ENCODE results near the gene ZFP36L2.

Gene ZFP36L2

GRCh38 chr2:43246641-43247040 is 20.2 kb upstream of the ZFP36L2 start:
- DNase-seq = no peak

DNA sequence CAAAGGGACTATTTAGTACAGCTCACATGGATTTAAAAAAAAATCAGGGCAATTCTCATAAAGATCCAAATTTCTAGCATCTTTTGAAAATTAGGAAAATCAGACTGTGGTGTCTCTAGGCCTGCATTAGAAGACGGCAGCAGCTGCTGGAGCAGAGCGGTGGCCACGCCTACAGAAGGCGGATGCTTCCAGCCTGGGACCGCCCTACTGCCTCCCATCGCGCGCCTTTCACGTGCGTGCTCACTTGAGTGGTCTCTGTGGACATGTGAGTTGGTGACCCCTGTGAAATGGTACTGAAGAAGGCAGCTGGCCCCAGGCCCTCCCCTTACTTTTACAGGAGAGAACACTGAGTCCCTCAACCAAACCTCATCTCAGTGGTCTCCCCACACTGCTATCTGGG is 15.2 kb upstream of the ZFP36L2 start:
- no peak for DNase-seq

DNA sequence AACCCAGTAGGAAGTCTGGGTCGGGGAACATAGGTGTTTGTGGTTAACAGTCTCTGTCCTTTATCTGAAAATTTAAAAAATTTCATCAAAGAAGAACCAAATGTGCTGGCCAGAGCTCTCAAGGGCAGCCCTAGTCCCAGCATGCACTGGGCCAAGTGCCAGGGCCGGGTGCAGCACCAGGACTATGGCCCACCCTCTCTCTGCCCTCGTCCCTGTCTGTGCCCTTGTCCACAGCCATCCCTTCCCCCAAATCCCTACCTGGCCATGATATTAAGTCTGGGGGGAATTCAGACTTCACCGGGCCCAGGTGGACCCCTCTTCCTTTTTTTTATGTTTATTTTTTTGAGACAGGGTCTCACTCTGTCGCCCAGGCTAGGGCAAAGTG is 14.4 kb upstream of the ZFP36L2 start:
- no peak for DNase-seq

DNA sequence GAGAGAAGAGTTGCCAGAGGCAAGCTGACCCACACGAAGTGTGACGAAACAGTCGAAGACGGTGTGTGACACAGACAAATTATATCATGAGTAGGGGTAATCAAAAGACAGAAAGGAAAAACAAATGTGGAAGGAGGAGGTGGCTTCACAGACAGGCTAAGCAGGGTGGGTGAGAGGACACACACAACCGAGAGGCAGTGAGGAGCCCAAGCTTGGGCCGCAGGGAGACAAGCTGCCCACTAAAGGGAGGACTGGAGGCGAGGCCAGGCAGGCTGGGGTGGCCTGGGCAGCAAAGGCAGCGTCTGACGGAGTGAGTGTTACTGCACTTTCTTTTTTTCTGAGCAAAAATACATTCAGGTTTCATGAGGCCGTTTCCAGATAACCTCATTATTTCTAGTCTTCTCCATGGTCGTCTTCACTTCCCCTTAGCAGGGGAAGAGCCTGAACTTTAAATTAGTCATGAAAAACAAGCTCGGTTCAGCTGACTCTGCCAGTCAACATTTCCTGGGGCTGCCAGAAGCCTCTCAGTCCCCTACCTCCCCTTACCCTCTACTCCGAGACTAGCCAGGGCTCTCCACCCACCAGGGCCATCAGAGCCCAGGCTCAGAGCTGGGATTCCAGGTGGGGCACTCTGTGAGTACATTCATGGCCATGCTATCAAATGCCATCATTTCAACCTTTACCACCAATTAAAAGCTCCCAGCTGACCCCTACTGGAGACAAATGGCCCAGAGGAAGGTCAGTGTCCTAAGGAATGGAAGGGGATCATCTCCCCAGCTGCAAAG is 13.8 kb upstream of the ZFP36L2 start:
- no peak for DNase-seq

GRCh38 chr2:43238813-43239212 is 12.4 kb upstream of the ZFP36L2 start:
- DNase-seq = no peak

GRCh38 chr2:43238176-43238575 is 11.8 kb upstream of the ZFP36L2 start:
- DNase-seq = no peak

GRCh38 chr2:43233218-43234212 is 7.1 kb upstream of the ZFP36L2 start:
- no peak for DNase-seq

DNA sequence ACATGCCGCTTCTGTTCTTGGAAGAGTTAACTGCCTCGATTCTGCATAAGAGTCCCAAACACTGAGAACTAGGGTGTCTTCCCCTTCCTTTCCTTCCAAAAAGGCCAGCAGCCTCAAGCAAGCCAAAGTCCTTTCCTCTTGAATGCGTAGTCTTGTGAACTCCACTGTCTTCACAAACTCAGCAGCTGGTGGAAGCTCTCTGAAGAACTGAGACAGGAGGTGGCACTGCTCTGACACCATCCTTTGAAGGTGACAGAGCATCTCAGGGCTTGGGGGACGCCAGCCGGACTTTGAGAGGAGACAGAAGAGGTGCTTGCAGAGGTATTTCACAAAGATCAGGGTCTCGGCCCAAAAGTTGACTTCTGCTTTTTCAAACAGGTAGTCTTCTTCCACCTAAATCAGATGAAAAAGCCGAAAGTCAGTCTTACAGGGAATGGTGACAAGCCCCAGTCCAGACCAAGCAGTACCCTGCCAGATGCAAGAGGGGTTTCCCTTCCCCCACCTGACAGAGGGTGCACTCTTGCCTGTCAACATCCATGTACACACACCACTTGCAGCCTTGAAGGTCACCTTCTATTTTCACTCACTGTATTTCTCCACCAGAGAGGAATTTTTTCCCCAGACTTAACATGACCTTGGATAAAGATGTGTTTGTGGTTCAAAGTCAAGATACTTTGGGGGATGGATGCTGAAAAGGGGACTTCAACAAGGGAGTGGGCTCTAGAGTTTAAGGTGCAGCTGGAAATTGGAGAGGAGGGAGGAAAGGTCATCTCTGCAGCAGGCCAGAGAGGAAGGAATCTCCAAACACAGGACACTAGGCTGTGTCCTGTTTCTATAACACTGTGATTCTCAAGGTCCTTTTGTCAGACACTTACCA is 4.8 kb upstream of the ZFP36L2 start:
- DNase-seq = no peak

DNA sequence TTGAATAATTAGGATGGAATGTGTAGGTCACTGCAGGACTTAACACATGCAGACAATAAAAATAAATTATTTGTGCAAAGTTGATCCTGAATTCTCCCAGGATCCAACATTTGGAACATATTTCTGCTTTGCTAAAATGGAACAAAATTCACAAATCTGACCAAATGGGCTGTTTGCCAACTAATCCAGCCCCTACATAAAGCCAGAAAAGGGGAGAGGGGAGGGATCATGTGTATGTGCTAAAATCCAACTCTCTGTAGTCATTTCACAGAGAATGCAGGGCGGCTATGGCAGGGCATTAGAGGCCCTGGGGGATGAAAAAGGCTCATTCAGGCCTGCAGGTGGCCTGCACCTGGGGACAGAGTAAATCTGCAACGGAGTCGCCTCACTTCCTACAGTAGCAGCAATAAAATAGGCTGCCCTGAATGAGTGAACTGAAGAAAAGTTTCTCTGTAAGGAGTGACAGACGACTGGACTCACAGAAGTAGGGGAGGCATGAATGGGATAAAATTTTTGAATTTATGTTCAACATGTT is 4.0 kb upstream of the ZFP36L2 start:
- no peak for DNase-seq

DNA sequence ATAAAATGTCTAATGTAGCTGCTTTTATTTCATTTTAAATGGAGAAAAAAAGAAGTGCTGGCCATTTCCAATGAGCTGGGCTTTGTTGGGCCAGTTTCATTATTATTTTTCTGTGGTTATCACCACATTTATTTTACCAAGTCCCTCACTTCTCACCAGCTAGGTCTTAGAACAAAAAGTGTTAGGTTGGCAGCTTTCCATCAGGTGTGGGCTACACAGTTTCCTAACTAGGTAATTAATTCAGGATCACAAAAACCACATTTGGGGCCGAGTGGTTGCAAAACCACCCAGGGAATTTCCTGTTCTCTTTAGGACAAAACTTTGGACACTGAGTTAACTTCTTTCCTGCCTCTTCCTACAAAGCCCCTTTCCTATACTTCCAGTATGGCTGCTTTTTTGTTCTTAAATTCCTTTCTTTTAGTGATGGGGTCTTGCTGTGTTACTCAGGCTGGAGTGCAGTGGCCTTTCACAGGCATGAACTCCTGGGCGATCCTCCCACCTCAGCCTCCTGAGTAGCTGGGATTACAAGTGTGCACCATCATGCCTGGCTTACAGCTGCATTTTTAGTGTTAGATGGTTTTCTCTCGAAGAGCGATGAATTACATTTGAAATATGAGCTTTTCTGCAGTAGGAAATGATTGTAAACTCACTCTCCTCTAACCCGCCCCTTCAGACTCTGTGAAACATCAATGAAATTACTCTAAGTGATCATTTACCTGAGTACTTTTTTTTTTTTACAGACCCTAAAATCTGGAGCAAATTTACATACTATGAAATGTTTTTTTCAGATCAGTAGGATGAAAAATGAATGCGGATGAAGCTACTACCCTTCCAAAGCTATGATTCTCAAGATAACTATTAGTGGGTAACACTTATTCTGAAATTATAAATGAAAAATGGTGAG is 2.6 kb upstream of the ZFP36L2 start:
- peak; percentile 48 for DNase-seq

DNA sequence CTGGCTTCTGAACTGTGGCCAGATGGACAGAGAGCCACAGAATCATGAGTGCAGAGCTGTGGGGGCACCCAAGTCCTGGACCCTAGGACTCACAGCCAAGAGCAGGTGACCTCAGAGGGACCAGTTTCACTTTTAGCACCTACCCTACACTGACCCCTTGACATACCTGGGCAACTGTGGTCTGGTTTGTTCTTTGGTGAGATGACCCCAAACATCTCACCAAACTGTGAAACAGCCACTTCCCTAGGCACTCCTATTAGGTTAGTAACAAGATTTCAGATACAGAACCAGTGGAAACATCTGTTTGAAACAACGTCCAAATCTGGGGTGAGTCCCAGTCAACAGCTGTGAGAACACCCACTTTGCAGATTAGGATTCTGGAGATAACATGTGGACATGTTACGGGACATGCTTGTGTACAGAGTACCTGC is 1.9 kb upstream of the ZFP36L2 start:
- no peak for DNase-seq

DNA sequence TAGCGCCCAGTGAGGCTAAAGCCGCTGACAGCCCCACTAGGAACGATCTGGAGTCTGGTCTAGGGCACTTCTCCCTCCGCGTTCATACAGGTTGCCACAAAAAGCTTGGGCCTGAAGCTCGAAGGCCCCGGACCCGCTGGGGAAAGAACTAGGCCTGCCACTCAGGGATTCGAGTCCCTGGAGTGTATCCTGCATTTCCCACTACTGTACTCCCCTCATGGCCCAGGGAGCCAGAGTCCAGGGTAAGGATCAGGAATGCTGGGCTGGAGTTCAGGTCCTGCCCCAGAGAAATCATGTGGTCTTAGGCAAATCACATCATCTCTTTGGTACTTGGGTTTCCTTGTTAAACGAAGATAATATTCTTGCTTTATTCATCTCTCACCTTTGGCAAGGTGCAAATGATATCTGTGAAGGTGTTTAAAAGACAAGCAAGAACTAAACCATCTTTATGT is 1.4 kb upstream of the ZFP36L2 start:
- DNase-seq = peak; percentile 18

DNA sequence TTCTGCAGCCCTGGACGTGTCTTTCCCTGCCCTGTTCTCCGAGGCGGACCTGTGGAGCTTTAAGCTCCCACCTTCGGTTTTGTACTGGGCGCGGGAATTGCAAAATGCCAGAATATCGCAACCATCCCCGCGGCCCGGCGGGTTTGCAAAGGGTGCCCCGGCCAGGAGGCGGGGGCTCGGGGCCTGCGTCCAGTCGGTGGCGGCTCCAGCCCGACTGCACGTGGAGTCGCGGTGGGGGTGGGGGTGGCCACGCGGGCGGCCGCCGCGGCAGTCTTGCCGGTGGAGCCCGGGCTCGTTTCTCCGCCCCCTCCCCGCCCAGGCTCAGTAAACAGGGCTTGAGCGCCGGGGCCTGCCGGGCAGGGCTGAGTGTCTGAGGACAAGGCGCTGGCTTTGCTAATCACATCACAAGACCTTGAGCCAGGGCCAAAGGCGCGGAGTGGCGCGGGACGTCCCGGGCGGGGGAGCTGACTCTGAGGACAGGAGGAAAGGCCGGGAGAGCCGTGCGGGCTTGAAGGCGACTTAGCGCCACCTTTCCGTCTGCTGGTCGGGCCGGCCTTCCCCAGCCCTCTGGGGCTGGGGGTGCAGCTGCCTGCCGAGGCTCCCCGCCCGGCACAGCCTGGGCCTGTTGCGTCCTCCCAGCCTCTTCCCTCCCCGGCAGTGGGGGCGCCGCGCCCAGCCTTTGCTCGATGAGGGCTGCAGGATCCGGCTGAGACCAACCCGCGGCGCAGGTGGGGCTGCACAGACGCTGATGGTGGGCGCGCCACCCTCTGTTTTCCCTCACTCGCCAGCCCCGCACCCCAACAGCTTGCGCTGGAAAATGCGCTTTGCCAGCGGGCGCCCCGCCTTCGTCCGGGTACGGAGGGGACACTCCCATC is 786 bp upstream of the ZFP36L2 start:
- DNase-seq = peak; percentile 56

- DNase-seq = peak; percentile 84
Measured at GRCh38 chr2:43225788-43226557, 433 bp downstream of the ZFP36L2 start.

GRCh38 chr2:43225093-43225787 is 1.2 kb downstream of the ZFP36L2 start:
- peak; percentile 72 for DNase-seq

DNA sequence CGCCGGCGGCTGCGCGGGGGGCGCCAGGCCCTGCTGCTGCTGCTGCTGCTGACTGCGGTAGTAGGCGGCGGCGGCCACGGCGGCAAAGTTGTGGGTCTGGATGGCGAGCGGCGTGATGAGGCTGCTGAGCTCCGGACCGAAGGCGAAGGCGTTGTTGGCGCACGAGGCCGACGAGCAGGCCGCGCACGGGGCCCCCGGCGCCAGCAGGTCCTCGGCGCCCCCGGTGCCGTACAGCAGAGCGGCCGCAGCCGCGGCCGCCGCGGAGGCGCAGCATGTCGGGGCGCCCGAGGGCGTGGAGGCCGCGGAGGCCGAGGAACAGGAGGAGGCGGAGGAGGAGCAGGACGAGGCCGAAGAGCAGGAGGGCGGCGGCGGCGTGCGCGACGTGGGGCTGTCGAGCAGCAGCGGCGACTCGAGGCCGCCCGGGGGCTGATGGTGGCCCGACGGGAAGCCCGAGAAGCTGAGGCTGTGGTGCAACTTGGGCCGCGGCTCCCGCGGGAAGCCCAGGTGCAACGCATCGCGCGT is 1.8 kb downstream of the ZFP36L2 start:
- peak; percentile 55 for DNase-seq

- peak; percentile 78 for DNase-seq
Measured at GRCh38 chr2:43224131-43224570, 2.3 kb downstream of the ZFP36L2 start.

DNA sequence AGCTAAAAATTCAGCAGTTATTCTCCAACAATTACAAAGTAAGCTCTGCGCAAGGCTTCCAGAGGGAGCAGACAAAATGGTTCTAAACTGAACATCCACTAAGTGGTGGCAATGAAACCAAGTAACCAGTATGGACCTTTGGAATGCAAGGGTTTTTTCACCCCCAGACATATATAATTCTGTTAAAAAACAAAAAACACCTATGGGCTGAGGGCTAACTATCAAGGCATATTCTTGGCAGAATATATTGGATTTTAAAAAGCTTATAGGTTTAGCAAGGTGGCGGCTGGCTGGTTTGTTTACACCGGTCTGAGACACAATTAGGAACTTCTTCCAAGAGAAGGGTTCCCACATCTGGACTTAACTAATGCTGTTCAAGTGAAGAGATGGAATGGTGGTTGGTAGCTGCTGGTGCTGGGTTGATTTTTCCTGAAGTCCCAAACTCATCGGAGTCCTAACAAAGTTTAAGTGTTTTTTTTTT is 2.8 kb downstream of the ZFP36L2 start:
- DNase-seq = peak; percentile 30
